A673 (cell line): ENCODE data around the gene RIT2. TPM values are rescaled to one million over a fixed set of nuclear protein-coding genes. Genes with fewer than 3 reads are reported as not detected.

Experiments
- BruUV-seq: library from RNA; stranded (reverse); fragments of 400-500 nt; replicated peaks from 2 replicates; lab custom pipeline; 2021; lab: Mats Ljungman, UMichigan
- CTCF ChIA-PET: fragments of 300-600 bp; sonication (Branson Sonifier 250); formaldehyde crosslinking; loops from one replicate; lab custom pipeline; 2022; ENCODE audit warnings: antibody characterized with exemption; lab: Charles Lee
- POLR2A ChIA-PET: fragments of 300-600 bp; sonication (Branson Sonifier 250); formaldehyde crosslinking; loops from one replicate; lab custom pipeline; 2022; ENCODE audit warnings: antibody characterized with exemption; ENCODE audit not compliant: low non-redundant PET; lab: Charles Lee
- DNase-seq: peaks from one replicate; pipeline ENCODE4 v3.0.0-alpha.2; 2015; ENCODE audit warnings: low spot score
- H3K27ac ChIP-seq: fragments of 200-600 bp; sonication (generic); 2 replicates; pipeline ENCODE4 v1.5.1; 2016; ENCODE audit warnings: mixed run types, low read depth, mild to moderate bottlenecking, mixed read lengths, antibody characterized with exemption, low read length; ENCODE audit not compliant: poor library complexity, severe bottlenecking
- H3K27me3 ChIP-seq: fragments of 200-600 bp; sonication (generic); replicated peaks from 2 replicates; pipeline ENCODE4 v1.6.1; 2017; ENCODE audit warnings: mixed run types, low read depth, mild to moderate bottlenecking, mixed read lengths, antibody characterized with exemption, low read length; ENCODE audit not compliant: insufficient read depth, poor library complexity
- H3K36me3 ChIP-seq: fragments of 200-600 bp; sonication (generic); 2 replicates; pipeline ENCODE4 v1.6.1; 2016; ENCODE audit warnings: mixed run types, mild to moderate bottlenecking, mixed read lengths, antibody characterized with exemption, low read length; ENCODE audit not compliant: insufficient read depth, poor library complexity, severe bottlenecking
- H3K4me1 ChIP-seq: fragments of 200-600 bp; sonication (generic); 2 replicates; pipeline ENCODE4 v1.6.1; 2017; ENCODE audit warnings: mixed run types, mild to moderate bottlenecking, mixed read lengths, antibody characterized with exemption, low read length; ENCODE audit not compliant: insufficient read depth, poor library complexity, severe bottlenecking
- H3K4me3 ChIP-seq: fragments of 200-600 bp; sonication (generic); 2 replicates; pipeline ENCODE4 v1.5.1; 2016; ENCODE audit warnings: low read depth, mixed run types, mild to moderate bottlenecking, mixed read lengths, low read length; ENCODE audit not compliant: poor library complexity, severe bottlenecking
- H3K9me3 ChIP-seq: fragments of 200-600 bp; sonication (generic); 2 replicates; pipeline ENCODE4 v1.6.1; 2016; ENCODE audit warnings: mixed run types, low read depth, mild to moderate bottlenecking, mixed read lengths, antibody characterized with exemption, low read length; ENCODE audit not compliant: poor library complexity, severe bottlenecking
- CTCF ChIP-seq: fragments of 300-800, 200-600 bp; sonication (generic); conservative IDR thresholded peaks from 2 replicates; pipeline ENCODE4 v1.5.1; 2017; ENCODE audit warnings: low read depth, mild to moderate bottlenecking, antibody characterized with exemption, low read length, moderate library complexity, mixed read lengths
- EZH2 ChIP-seq: fragments of 200-600 bp; sonication (generic); IDR thresholded peaks from 2 replicates; pipeline ENCODE4 v1.6.1; 2017; ENCODE audit warnings: borderline replicate concordance, low read depth, mild to moderate bottlenecking, mixed read lengths, antibody characterized with exemption, low read length; ENCODE audit not compliant: poor library complexity, severe bottlenecking
- intact Hi-C: fragments of 100-400 bp; cut with micrococcal nuclease; formaldehyde crosslinking; loops from one replicate; pipeline ENCODE4 v1.10.0; 2022; ENCODE audit not compliant: unreplicated experiment
- total RNA-seq: library from RNA; stranded (reverse); gene quantifications from 2 replicates; pipeline ENCODE4 v1.2.3, GENCODE V29; 2021

RIT2 gene
- total RNA-seq, 1 experiment from 2014 or later, result not detected

GRCh38 chr18:43067570-43067969 lies 47.9 kb downstream of the RIT2 start:
- H3K36me3 ChIP-seq, result no peaks in the 10 kb centered on the region
- BruUV-seq, result no TSS peak
- H3K9me3 ChIP-seq, result no peaks in the 10 kb centered on the region
- POLR2A ChIA-PET, result no interaction called here
- H3K27me3 ChIP-seq, result peaks cover 4% of the 10 kb centered on the region
- CTCF ChIA-PET, result no interaction called here
- H3K4me1 ChIP-seq, result no peaks in the 10 kb centered on the region
- intact Hi-C loops, result no loop called here
- TF ChIP-seq CTCF (no peak), EZH2 (no peak)
- H3K27ac ChIP-seq, result no peak overlapping the region
- H3K4me3 ChIP-seq, result no peak overlapping the region
- no peak for DNase-seq

- H3K4me3 ChIP-seq, result no peak overlapping the region
- peaks cover 4% of the 10 kb centered on the region for H3K27me3 ChIP-seq
- TF ChIP-seq CTCF (no peak), EZH2 (no peak)
- intact Hi-C loops, result no loop called here
- BruUV-seq, result no TSS peak
- H3K36me3 ChIP-seq, result no peaks in the 10 kb centered on the region
- CTCF ChIA-PET, result no interaction called here
- H3K4me1 ChIP-seq, result no peaks in the 10 kb centered on the region
- H3K9me3 ChIP-seq, result no peaks in the 10 kb centered on the region
- H3K27ac ChIP-seq, result no peak overlapping the region
- no peak for DNase-seq
- POLR2A ChIA-PET, result interaction anchor here (0.7 kb wide), 1 partner anchor 33 kb away, joined by 3 read pairs; no protein-coding TSS in a partner anchor
These were observed 53.7 kb downstream of the RIT2 start for GRCh38 chr18:43061816-43062215.

- H3K27ac ChIP-seq, result no peak overlapping the region
- intact Hi-C loops, result no loop called here
- peaks cover 4% of the 10 kb centered on the region for H3K27me3 ChIP-seq
- no peaks in the 10 kb centered on the region for H3K4me1 ChIP-seq
- TF ChIP-seq CTCF (no peak), EZH2 (no peak)
- ChIA-PET CTCF (no interaction called here), POLR2A (interaction anchor here (0.7 kb wide), 1 partner anchor 33 kb away, joined by 3 read pairs; no protein-coding TSS in a partner anchor)
- no TSS peak for BruUV-seq
- DNase-seq, result no peak
- H3K9me3 ChIP-seq, result no peaks in the 10 kb centered on the region
- H3K36me3 ChIP-seq, result no peaks in the 10 kb centered on the region
- H3K4me3 ChIP-seq, result no peak overlapping the region
These were observed 54.2 kb downstream of the RIT2 start for GRCh38 chr18:43061318-43061717.
